ENCODE data around the gene TRIM32.
"Not testable (repeated sequence)": the region's sequence is repeated elsewhere in the genome, so short reads cannot be mapped to it uniquely, and the experiment has no call there.

TRIM32 gene

GRCh38 chr9:116685166-116685565 is 1.9 kb upstream of the TRIM32 start:
- Histone ChIP-seq H3K4me3 (ENCODE audit: low read depth in 1 of 2, low read length in 2 of 2) (no peak overlapping the region), H3K4me1 (ENCODE audit: control insufficient read depth in 1 of 2, insufficient read depth in 2 of 2, low read length in 2 of 2) (peaks cover 7 to 20% of the 10 kb centered on the region in 2 donors), H3K27me3 (ENCODE audit: low read depth, low read length) (no peaks in the 10 kb centered on the region), H3K27ac (ENCODE audit: low read length) (no peak overlapping the region), H3K36me3 (ENCODE audit: control insufficient read depth in 1 of 2, insufficient read depth in 2 of 2, low read length in 2 of 2) (no peaks in the 10 kb centered on the region), H3K9me3 (ENCODE audit: control insufficient read depth in 1 of 2, low read length in 2 of 2) (no peaks in the 10 kb centered on the region)

GRCh38 chr9:116686135-116686534 is 970 bp upstream of the TRIM32 start:
- H3K27ac ChIP-seq (ENCODE audit: low read length) = no peak overlapping the region
- H3K4me3 ChIP-seq (ENCODE audit: low read depth in 1 of 2, low read length in 2 of 2) = peak overlapping the region; percentile 69 to 95

GRCh38 chr9:116686693-116687073 is 422 bp upstream of the TRIM32 start:
- peaks cover 7 to 20% of the 10 kb centered on the region in 2 donors for H3K4me1 ChIP-seq (ENCODE audit: control insufficient read depth in 1 of 2, insufficient read depth in 2 of 2, low read length in 2 of 2)
- no peaks in the 10 kb centered on the region for H3K36me3 ChIP-seq (ENCODE audit: control insufficient read depth in 1 of 2, insufficient read depth in 2 of 2, low read length in 2 of 2)
- H3K4me3 ChIP-seq (ENCODE audit: low read depth in 1 of 2, low read length in 2 of 2) = peak overlapping the region; percentile 69 to 95
- no peaks in the 10 kb centered on the region for H3K9me3 ChIP-seq (ENCODE audit: control insufficient read depth in 1 of 2, low read length in 2 of 2)
- H3K27me3 ChIP-seq (ENCODE audit: low read depth, low read length) = no peaks in the 10 kb centered on the region
- H3K27ac ChIP-seq (ENCODE audit: low read length) = peak overlapping the region; percentile 60

More at GRCh38 chr9:116686135-116686534, 970 bp upstream of the TRIM32 start:
- Histone ChIP-seq H3K4me1 (ENCODE audit: control insufficient read depth in 1 of 2, insufficient read depth in 2 of 2, low read length in 2 of 2) (peaks cover 7 to 20% of the 10 kb centered on the region in 2 donors), H3K36me3 (ENCODE audit: control insufficient read depth in 1 of 2, insufficient read depth in 2 of 2, low read length in 2 of 2) (no peaks in the 10 kb centered on the region), H3K27me3 (ENCODE audit: low read depth, low read length) (no peaks in the 10 kb centered on the region), H3K9me3 (ENCODE audit: control insufficient read depth in 1 of 2, low read length in 2 of 2) (no peaks in the 10 kb centered on the region)

GRCh38 chr9:116687754-116688135 is 640 bp downstream of the TRIM32 start:
- peak overlapping the region; percentile 69 to 95 for H3K4me3 ChIP-seq (ENCODE audit: low read depth in 1 of 2, low read length in 2 of 2)
- H3K4me1 ChIP-seq (ENCODE audit: control insufficient read depth in 1 of 2, insufficient read depth in 2 of 2, low read length in 2 of 2) = peaks cover 7 to 24% of the 10 kb centered on the region in 2 donors
- no peaks in the 10 kb centered on the region for H3K27me3 ChIP-seq (ENCODE audit: low read depth, low read length)
- no peak overlapping the region for H3K27ac ChIP-seq (ENCODE audit: low read length)
- H3K36me3 ChIP-seq (ENCODE audit: control insufficient read depth in 1 of 2, insufficient read depth in 2 of 2, low read length in 2 of 2) = no peaks in the 10 kb centered on the region
- H3K9me3 ChIP-seq (ENCODE audit: control insufficient read depth in 1 of 2, low read length in 2 of 2) = no peaks in the 10 kb centered on the region

- no peak overlapping the region for H3K27ac ChIP-seq (ENCODE audit: low read length)
- no peaks in the 10 kb centered on the region for H3K9me3 ChIP-seq (ENCODE audit: control insufficient read depth in 1 of 2, low read length in 2 of 2)
- H3K27me3 ChIP-seq (ENCODE audit: low read depth, low read length) = no peaks in the 10 kb centered on the region
- H3K36me3 ChIP-seq (ENCODE audit: control insufficient read depth in 1 of 2, insufficient read depth in 2 of 2, low read length in 2 of 2) = no peaks in the 10 kb centered on the region
- H3K4me1 ChIP-seq (ENCODE audit: control insufficient read depth in 1 of 2, insufficient read depth in 2 of 2, low read length in 2 of 2) = peaks cover 7 to 29% of the 10 kb centered on the region in 2 donors
- peak overlapping the region in 1 of 2 donors; percentile 69 for H3K4me3 ChIP-seq (ENCODE audit: low read depth in 1 of 2, low read length in 2 of 2)
Measured at GRCh38 chr9:116688806-116689485, 1.8 kb downstream of the TRIM32 start.

- Histone ChIP-seq H3K9me3 (ENCODE audit: control insufficient read depth in 1 of 2, low read length in 2 of 2) (no peaks in the 10 kb centered on the region), H3K4me3 (ENCODE audit: low read depth in 1 of 2, low read length in 2 of 2) (no peak overlapping the region), H3K36me3 (ENCODE audit: control insufficient read depth in 1 of 2, insufficient read depth in 2 of 2, low read length in 2 of 2) (no peaks in the 10 kb centered on the region), H3K27me3 (ENCODE audit: low read depth, low read length) (no peaks in the 10 kb centered on the region), H3K4me1 (ENCODE audit: control insufficient read depth in 1 of 2, insufficient read depth in 2 of 2, low read length in 2 of 2) (peaks cover 7 to 29% of the 10 kb centered on the region in 2 donors), H3K27ac (ENCODE audit: low read length) (no peak overlapping the region)
Measured at GRCh38 chr9:116689486-116690032, 2.5 kb downstream of the TRIM32 start.

GRCh38 chr9:116690805-116691204 is 3.7 kb downstream of the TRIM32 start:
- H3K36me3 ChIP-seq (ENCODE audit: control insufficient read depth in 1 of 2, insufficient read depth in 2 of 2, low read length in 2 of 2); H3K27me3 ChIP-seq (ENCODE audit: low read depth, low read length); H3K27ac ChIP-seq (ENCODE audit: low read length); H3K4me3 ChIP-seq (ENCODE audit: low read depth in 1 of 2, low read length in 2 of 2); H3K9me3 ChIP-seq (ENCODE audit: control insufficient read depth in 1 of 2, low read length in 2 of 2): not testable (repeated sequence)
- H3K4me1 ChIP-seq (ENCODE audit: control insufficient read depth in 1 of 2, insufficient read depth in 2 of 2, low read length in 2 of 2) = peaks cover 7 to 29% of the 10 kb centered on the region in 2 donors

GRCh38 chr9:116691607-116692006 is 4.5 kb downstream of the TRIM32 start:
- Histone ChIP-seq H3K9me3 (ENCODE audit: control insufficient read depth in 1 of 2, low read length in 2 of 2) (no peaks in the 10 kb centered on the region), H3K27me3 (ENCODE audit: low read depth, low read length) (no peaks in the 10 kb centered on the region), H3K27ac (ENCODE audit: low read length) (no peak overlapping the region), H3K36me3 (ENCODE audit: control insufficient read depth in 1 of 2, insufficient read depth in 2 of 2, low read length in 2 of 2) (no peaks in the 10 kb centered on the region), H3K4me1 (ENCODE audit: control insufficient read depth in 1 of 2, insufficient read depth in 2 of 2, low read length in 2 of 2) (peaks cover 2 to 25% of the 10 kb centered on the region in 2 donors), H3K4me3 (ENCODE audit: low read depth in 1 of 2, low read length in 2 of 2) (no peak overlapping the region)

GRCh38 chr9:116692616-116693015 is 5.5 kb downstream of the TRIM32 start:
- Histone ChIP-seq H3K4me1 (ENCODE audit: control insufficient read depth in 1 of 2, insufficient read depth in 2 of 2, low read length in 2 of 2) (peaks cover 0 to 26% of the 10 kb centered on the region in 2 donors), H3K9me3 (ENCODE audit: control insufficient read depth in 1 of 2, low read length in 2 of 2) (no peaks in the 10 kb centered on the region), H3K36me3 (ENCODE audit: control insufficient read depth in 1 of 2, insufficient read depth in 2 of 2, low read length in 2 of 2) (peaks cover 2 to 3% of the 10 kb centered on the region in 2 donors), H3K27ac (ENCODE audit: low read length) (no peak overlapping the region), H3K27me3 (ENCODE audit: low read depth, low read length) (no peaks in the 10 kb centered on the region), H3K4me3 (ENCODE audit: low read depth in 1 of 2, low read length in 2 of 2) (no peak overlapping the region)

GRCh38 chr9:116693233-116693731 is 6.2 kb downstream of the TRIM32 start:
- Histone ChIP-seq H3K36me3 (ENCODE audit: control insufficient read depth in 1 of 2, insufficient read depth in 2 of 2, low read length in 2 of 2) (peaks cover 9 to 10% of the 10 kb centered on the region in 2 donors), H3K9me3 (ENCODE audit: control insufficient read depth in 1 of 2, low read length in 2 of 2) (no peaks in the 10 kb centered on the region), H3K4me1 (ENCODE audit: control insufficient read depth in 1 of 2, insufficient read depth in 2 of 2, low read length in 2 of 2) (peaks cover 0 to 19% of the 10 kb centered on the region in 2 donors), H3K27me3 (ENCODE audit: low read depth, low read length) (no peaks in the 10 kb centered on the region), H3K27ac (ENCODE audit: low read length) (no peak overlapping the region), H3K4me3 (ENCODE audit: low read depth in 1 of 2, low read length in 2 of 2) (no peak overlapping the region)

GRCh38 chr9:116694785-116695291 is 7.7 kb downstream of the TRIM32 start:
- Histone ChIP-seq H3K36me3 (ENCODE audit: control insufficient read depth in 1 of 2, insufficient read depth in 2 of 2, low read length in 2 of 2) (peaks cover 23 to 25% of the 10 kb centered on the region in 2 donors), H3K27me3 (ENCODE audit: low read depth, low read length) (no peaks in the 10 kb centered on the region), H3K9me3 (ENCODE audit: control insufficient read depth in 1 of 2, low read length in 2 of 2) (no peaks in the 10 kb centered on the region), H3K4me3 (ENCODE audit: low read depth in 1 of 2, low read length in 2 of 2) (no peak overlapping the region), H3K4me1 (ENCODE audit: control insufficient read depth in 1 of 2, insufficient read depth in 2 of 2, low read length in 2 of 2) (peaks cover 0 to 11% of the 10 kb centered on the region in 2 donors), H3K27ac (ENCODE audit: low read length) (no peak overlapping the region)
